ENCODE data around the gene WNT3A. TPM values are rescaled to one million over a fixed set of nuclear protein-coding genes. Genes with fewer than 3 reads are reported as not detected.

Gene WNT3A
- total RNA-seq, 4 donors from 2014 or later = not detected

GRCh38 chr1:228066891-228067654 is 60.3 kb downstream of the WNT3A start:
- Histone ChIP-seq H3K36me3 (no peaks in the 10 kb centered on the region), H3K4me1 (no peaks in the 10 kb centered on the region), H3K27me3 (peaks cover 56% of the 10 kb centered on the region), H3K27ac (no peak overlapping the region), H3K9me3 (no peaks in the 10 kb centered on the region), H3K4me3 (no peak overlapping the region)
- intact Hi-C loops (cut with DNase I; ENCODE audit: low total_unique reads) (no loop called here), in situ Hi-C loops (cut with MboI; ENCODE audit: low pct_ligation_motif_present in 1 of 4, low pct_unique_long_range_greater_than_20kb in 1 of 4, low sequenced_read_pairs in 3 of 4) (no loop called here)
- TF ChIP-seq EP300 (IDR thresholded peaks at IDR 0.05; ENCODE audit: low read depth) = no peak
- TF ChIP-seq CTCF (IDR thresholded peaks at IDR 0.05) = no peak
- no peak for TF ChIP-seq POLR2A (IDR thresholded peaks at IDR 0.05)
- no peak for TF ChIP-seq POLR2AphosphoS5 (IDR thresholded peaks at IDR 0.05)
- DNase-seq = no peak
- WGBS, 2 donors (ENCODE audit: low coverage in 1 of 2) = 57 to 83% methylated on average over 1 to 10 of the region's 10 CpGs

GRCh38 chr1:228068359-228068758 is 61.6 kb downstream of the WNT3A start:
- WGBS, 2 donors (ENCODE audit: low coverage in 1 of 2) = 73 to 79% methylated on average over 3 to 7 of the region's 7 CpGs
- H3K9me3 ChIP-seq = no peaks in the 10 kb centered on the region
- in situ Hi-C loops (cut with MboI; ENCODE audit: low pct_ligation_motif_present in 1 of 4, low pct_unique_long_range_greater_than_20kb in 1 of 4, low sequenced_read_pairs in 3 of 4) = no loop called here

GRCh38 chr1:228070173-228070572 is 63.4 kb downstream of the WNT3A start:
- Histone ChIP-seq H3K27ac (no peak overlapping the region), H3K36me3 (no peaks in the 10 kb centered on the region), H3K27me3 (peaks cover 35% of the 10 kb centered on the region), H3K4me1 (no peaks in the 10 kb centered on the region), H3K4me3 (no peak overlapping the region), H3K9me3 (no peaks in the 10 kb centered on the region)
- WGBS, 2 donors (ENCODE audit: low coverage in 1 of 2) = 60 to 65% methylated on average over 1 to 2 of the region's 2 CpGs
- TF ChIP-seq POLR2A (IDR thresholded peaks at IDR 0.05) (no peak), POLR2AphosphoS5 (IDR thresholded peaks at IDR 0.05) (no peak), CTCF (IDR thresholded peaks at IDR 0.05) (no peak), EP300 (IDR thresholded peaks at IDR 0.05; ENCODE audit: low read depth) (no peak)
- DNase-seq = no peak
- in situ Hi-C loops (cut with MboI; ENCODE audit: low pct_ligation_motif_present in 1 of 4, low pct_unique_long_range_greater_than_20kb in 1 of 4, low sequenced_read_pairs in 3 of 4) = no loop called here
- intact Hi-C loops (cut with DNase I; ENCODE audit: low total_unique reads) = loop anchor here (10.0 kb wide), 1 partner anchor 585 kb away; no protein-coding TSS in a partner anchor

More at GRCh38 chr1:228068359-228068758, 61.6 kb downstream of the WNT3A start:
- no peak for DNase-seq
- H3K4me3 ChIP-seq = no peak overlapping the region
- TF ChIP-seq POLR2A (IDR thresholded peaks at IDR 0.05) (no peak), EP300 (IDR thresholded peaks at IDR 0.05; ENCODE audit: low read depth) (no peak), CTCF (IDR thresholded peaks at IDR 0.05) (no peak), POLR2AphosphoS5 (IDR thresholded peaks at IDR 0.05) (no peak)
- H3K36me3 ChIP-seq = no peaks in the 10 kb centered on the region
- intact Hi-C loops (cut with DNase I; ENCODE audit: low total_unique reads) = no loop called here
- H3K27ac ChIP-seq = no peak overlapping the region
- peaks cover 48% of the 10 kb centered on the region for H3K27me3 ChIP-seq
- no peaks in the 10 kb centered on the region for H3K4me1 ChIP-seq

GRCh38 chr1:228070851-228071250 is 64.1 kb downstream of the WNT3A start:
- H3K4me1 ChIP-seq = no peaks in the 10 kb centered on the region
- no peaks in the 10 kb centered on the region for H3K9me3 ChIP-seq
- no peak for DNase-seq
- H3K27ac ChIP-seq = no peak overlapping the region
- peaks cover 29% of the 10 kb centered on the region for H3K27me3 ChIP-seq
- no peaks in the 10 kb centered on the region for H3K36me3 ChIP-seq
- 74 to 79% methylated on average over 3 of the region's 3 CpGs for WGBS, 2 donors (ENCODE audit: low coverage in 1 of 2)
- H3K4me3 ChIP-seq = no peak overlapping the region
- in situ Hi-C loops (cut with MboI; ENCODE audit: low pct_ligation_motif_present in 1 of 4, low pct_unique_long_range_greater_than_20kb in 1 of 4, low sequenced_read_pairs in 3 of 4) (no loop called here), intact Hi-C loops (cut with DNase I; ENCODE audit: low total_unique reads) (loop anchor here (10.0 kb wide), 1 partner anchor 586 kb away; no protein-coding TSS in a partner anchor)
- TF ChIP-seq CTCF (IDR thresholded peaks at IDR 0.05) = no peak
- TF ChIP-seq POLR2A (IDR thresholded peaks at IDR 0.05) = no peak
- TF ChIP-seq EP300 (IDR thresholded peaks at IDR 0.05; ENCODE audit: low read depth) = no peak
- no peak for TF ChIP-seq POLR2AphosphoS5 (IDR thresholded peaks at IDR 0.05)

Measured in transverse colon (tissue), 4 donors.